ENCODE data around the gene GEMIN7.
A peak's percentile ranks its signal among the peaks of the same experiment; 100 is the strongest.

- TF ChIP-seq CTCF (conservative IDR thresholded peaks at IDR 0.05; ENCODE audit: low read depth in 2 of 2) (no peak), EZH2 (IDR thresholded peaks at IDR 0.05; ENCODE audit: low read depth, unreplicated experiment) (no peak), CREB1 (CRISPR knock-in tag; IDR thresholded peaks at IDR 0.05; ENCODE audit: low read depth) (no peak), EZH2phosphoT487 (IDR thresholded peaks at IDR 0.05; ENCODE audit: unreplicated experiment) (no peak), NANOG (IDR thresholded peaks at IDR 0.05; ENCODE audit: borderline replicate concordance) (peak; percentile 40; the same call in 1 of the 2 replicates)
These were observed 2.0 kb upstream of the GEMIN7 start for GRCh38 chr19:45076851-45077730.

Data from GM23338 (cell line).